SK-N-SH (cell line): ENCODE results near the gene ATP6V0C. TPM values are rescaled to one million over a fixed set of nuclear protein-coding genes. Genes with fewer than 3 reads are reported as not detected.

ENCODE experiments used
- CTCF ChIA-PET: fragments of 300-600, 350-600 bp; formaldehyde crosslinking; extraction: SDS; loops from one replicate; lab custom pipeline; 2021; lab: Yijun Ruan, JAX
- POLR2A ChIA-PET: fragments of 350-600 bp; sonication (Branson Sonifier 250); formaldehyde crosslinking; extraction: SDS; loops from one replicate; lab custom pipeline; 2020; ENCODE audit warnings: antibody characterized with exemption, inconsistent platforms; lab: Yijun Ruan, JAX
- DNase-seq: peaks from one replicate; pipeline ENCODE4 v3.0.0; 2012
- H2AFZ ChIP-seq: fragments of 200-600 bp; sonication (generic); 2 replicates; pipeline ENCODE4 v1.8.1; 2016; ENCODE audit warnings: antibody characterized with exemption, mild to moderate bottlenecking, low read depth
- H3F3A ChIP-seq: fragments of 200-600 bp; sonication (generic); replicated peaks from 2 replicates; pipeline ENCODE3; 2016; ENCODE audit warnings: antibody characterized with exemption, mild to moderate bottlenecking; ENCODE audit not compliant: insufficient read depth
- H3K27ac ChIP-seq, 2 experiments: fragments of 200-500 bp in 1 of 2; fragments of 200-600 bp in 1 of 2; sonication (Bioruptor generic) in 1 of 2; sonication (generic), shearing (Covaris generic) in 1 of 2; 2 replicates each; pipeline versions ENCODE4 v1.5.1 to v1.6.1; 2014 to 2016; ENCODE audit warnings: low read depth in 2 of 2, inconsistent platforms in 1 of 2, low read length in 1 of 2, mild to moderate bottlenecking in 1 of 2, mixed read lengths in 1 of 2
- H3K27me3 ChIP-seq: fragments of 200-600 bp; sonication (generic), shearing (Covaris generic); 2 replicates; pipeline ENCODE4 v1.6.1; 2016; ENCODE audit warnings: mixed run types; ENCODE audit not compliant: insufficient read depth
- H3K36me3 ChIP-seq, 2 experiments: fragments of 200-500 bp in 1 of 2; fragments of 200-600 bp in 1 of 2; sonication (Bioruptor generic) in 1 of 2; sonication (generic) in 1 of 2; replicated peaks in 1 of 2; 2 replicates each; pipeline versions ENCODE3 to v1.5.1; 2014 to 2016; ENCODE audit warnings: low read length in 1 of 2, mild to moderate bottlenecking in 1 of 2; ENCODE audit not compliant: insufficient read depth in 2 of 2, control insufficient read depth in 1 of 2
- H3K4me1 ChIP-seq, 2 experiments: fragments of 200-500 bp in 1 of 2; fragments of 200-600 bp in 1 of 2; sonication (Bioruptor generic) in 1 of 2; sonication (generic), shearing (Covaris generic) in 1 of 2; 2 replicates each; pipeline versions ENCODE4 v1.5.1 to v1.6.1; 2014 to 2016; ENCODE audit warnings: low read depth in 1 of 2, low read length in 1 of 2, mixed run types in 1 of 2; ENCODE audit not compliant: insufficient read depth in 2 of 2, control insufficient read depth in 1 of 2
- H3K4me2 ChIP-seq: fragments of 200-600 bp; sonication (generic), shearing (Covaris generic); 2 replicates; pipeline ENCODE4 v1.6.1; 2017; ENCODE audit warnings: mixed run types
- H3K4me3 ChIP-seq, 2 experiments: fragments of 200-500 bp in 1 of 2; fragments of 200-600 bp in 1 of 2; sonication (Bioruptor generic) in 1 of 2; sonication (generic), shearing (Covaris generic) in 1 of 2; 2 replicates each; pipeline versions ENCODE4 v1.5.1 to v1.8.1; 2014 to 2016; ENCODE audit warnings: low read depth in 2 of 2, inconsistent platforms in 1 of 2, low read length in 1 of 2, mild to moderate bottlenecking in 1 of 2, mixed read lengths in 1 of 2, moderate library complexity in 1 of 2
- H3K79me2 ChIP-seq: fragments of 200-600 bp; sonication (generic); 2 replicates; pipeline ENCODE4 v1.8.1; 2017; ENCODE audit warnings: mild to moderate bottlenecking; ENCODE audit not compliant: insufficient read depth
- H3K9ac ChIP-seq: fragments of 200-600 bp; sonication (generic); 2 replicates; pipeline ENCODE4 v1.6.1; 2017; ENCODE audit warnings: mixed run types
- H3K9me2 ChIP-seq: fragments of 200-600 bp; sonication (generic); 2 replicates; pipeline ENCODE4 v1.6.1; 2017; ENCODE audit warnings: mixed run types
- H3K9me3 ChIP-seq: fragments of 200-600 bp; sonication (generic); 2 replicates; pipeline ENCODE4 v1.6.1; 2017; ENCODE audit warnings: mixed run types, mild to moderate bottlenecking, moderate library complexity
- H4K20me1 ChIP-seq: fragments of 200-600 bp; sonication (generic); 2 replicates; pipeline ENCODE4 v1.6.1; 2017; ENCODE audit warnings: mild to moderate bottlenecking, mixed run types; ENCODE audit not compliant: insufficient read depth
- CTCF ChIP-seq: fragments of 200-600 bp; sonication (generic); IDR thresholded peaks from 2 replicates; pipeline ENCODE4 v1.6.1; 2017; ENCODE audit warnings: antibody characterized with exemption, mild to moderate bottlenecking, moderate library complexity
- EP300 ChIP-seq, 2 experiments: IDR thresholded peaks; 2 replicates each; pipeline versions ENCODE4 v1.4.0 to v1.6.1; 2012; ENCODE audit warnings: borderline replicate concordance in 1 of 2, low read depth in 1 of 2, low read length in 1 of 2
- EZH2phosphoT487 ChIP-seq: fragments of 200-600 bp; sonication (generic); IDR thresholded peaks from 2 replicates; pipeline ENCODE4 v1.6.1; 2017; ENCODE audit warnings: low read depth, mixed run types, mild to moderate bottlenecking, antibody characterized with exemption, moderate library complexity, borderline replicate concordance
- FOSL2 ChIP-seq: IDR thresholded peaks from 2 replicates; pipeline ENCODE4 v1.4.0; 2012; ENCODE audit warnings: low read depth, mild to moderate bottlenecking, moderate library complexity, borderline replicate concordance
- FOXJ3 ChIP-seq: sonication (generic); formaldehyde crosslinking; IDR thresholded peaks from 2 replicates; pipeline ENCODE4 v1.5.1; 2020; ENCODE audit warnings: mild to moderate bottlenecking, missing genetic modification reagents
- FOXM1 ChIP-seq: IDR thresholded peaks from 2 replicates; pipeline ENCODE4 v1.4.0; 2012; ENCODE audit warnings: low read depth, mild to moderate bottlenecking
- GATA2 ChIP-seq: sonication (generic); formaldehyde crosslinking; IDR thresholded peaks from 2 replicates; pipeline ENCODE4 v1.5.0; 2020; ENCODE audit warnings: mild to moderate bottlenecking, missing genetic modification reagents
- JUND ChIP-seq: IDR thresholded peaks from 2 replicates; pipeline ENCODE4 v1.4.0; 2012
- MAX ChIP-seq: IDR thresholded peaks from 2 replicates; pipeline ENCODE4 v1.4.0; 2012; ENCODE audit warnings: low read depth
- NFIC ChIP-seq: IDR thresholded peaks from 2 replicates; pipeline ENCODE4 v1.4.0; 2012; ENCODE audit warnings: borderline replicate concordance
- NRF1 ChIP-seq: IDR thresholded peaks from 2 replicates; pipeline ENCODE4 v1.6.1; 2012; ENCODE audit warnings: low read depth, mild to moderate bottlenecking, low read length
- RCOR1 ChIP-seq: fragments of 150-350 bp; IDR thresholded peaks from 2 replicates; pipeline ENCODE4 v1.6.1; 2017; ENCODE audit warnings: antibody characterized with exemption, low read length
- REST ChIP-seq: IDR thresholded peaks from 2 replicates; pipeline ENCODE4 v1.6.1; 2012; ENCODE audit warnings: mild to moderate bottlenecking, low read depth, low read length, moderate library complexity
- RXRA ChIP-seq: IDR thresholded peaks from 2 replicates; pipeline ENCODE4 v1.4.0; 2012; ENCODE audit warnings: low read depth, mild to moderate bottlenecking, borderline replicate concordance
- SIN3A ChIP-seq: IDR thresholded peaks from 2 replicates; pipeline ENCODE4 v1.6.1; 2012; ENCODE audit warnings: low read depth, mild to moderate bottlenecking, low read length, moderate library complexity, borderline replicate concordance
- TCF12 ChIP-seq: IDR thresholded peaks from 2 replicates; pipeline ENCODE4 v1.4.0; 2012
- TEAD4 ChIP-seq: IDR thresholded peaks from 2 replicates; pipeline ENCODE4 v1.4.0; 2012; ENCODE audit warnings: mild to moderate bottlenecking, borderline replicate concordance; ENCODE audit not compliant: insufficient read depth
- YY1 ChIP-seq: IDR thresholded peaks from 2 replicates; pipeline ENCODE4 v1.4.0; 2012; ENCODE audit warnings: low read depth, mild to moderate bottlenecking
- WGBS: methylation state at CpG from one replicate; pipeline ENCODE4 v1.1.6; 2017; ENCODE audit warnings: low lambda C conversion rate; 5-methylcytosine and 5-hydroxymethylcytosine counted together
- polyA plus RNA-seq, 3 experiments: library from polyadenylated mRNA; depleted of rRNA; stranded (reverse); fragments of >200 nt; gene quantifications; 2 replicates each; pipeline ENCODE4 v1.2.3, GENCODE V29; 2012
- TF ChIP-seq, protein P1 (sequence below): IDR thresholded peaks from 2 replicates; pipeline ENCODE4 v1.4.0; 2012; ENCODE audit warnings: low read depth, borderline replicate concordance

ATP6V0C gene
- polyA plus RNA-seq, 1 of the 3 experiments (the other 2 are of a cell fraction), result 80.1 TPM

GRCh38 chr16:2530629-2531318 is 17.0 kb downstream of the ATP6V0C start:
- WGBS, result 92% methylated on average over 2 of the region's 14 CpGs
- POLR2A ChIA-PET, result interaction anchor here (0.7 to 2.2 kb wide), 2 partner anchors 10 to 376 kb away, joined by 3 to 15 read pairs; partner anchors contain the start of gene AMDHD2
- no peaks in the 10 kb centered on the region for H4K20me1 ChIP-seq
- H3K4me1 ChIP-seq, result peaks cover 0 to 8% of the 10 kb centered on the region in 2 experiments; a peak in 2 of 4 replicates
- H3K36me3 ChIP-seq, result peaks cover under 1 to 18% of the 10 kb centered on the region in 2 experiments
- H3K79me2 ChIP-seq, result no peaks in the 10 kb centered on the region
- CTCF ChIA-PET, result interaction anchor here (0.6 to 1.0 kb wide), 3 partner anchors 11 to 100 kb away, joined by 3 to 5 read pairs (median 3); partner anchors contain the start of gene AMDHD2
- H3F3A ChIP-seq, result peaks cover 18% of the 10 kb centered on the region
- H3K27me3 ChIP-seq, result no peaks in the 10 kb centered on the region
- no peaks in the 10 kb centered on the region for H3K9me3 ChIP-seq
- peak overlapping the region; percentile 95 for H3K4me2 ChIP-seq
- no peak for TF ChIP-seq EZH2phosphoT487
- TF ChIP-seq RXRA, result no peak
- TF ChIP-seq TCF12, result no peak
- no peak for TF ChIP-seq FOXM1
- TF ChIP-seq GATA2 (CRISPR knock-in tag), result no peak
- TF ChIP-seq RCOR1, result no peak
- TF ChIP-seq NFIC, result no peak
- TF ChIP-seq MAX, result no peak
- TF ChIP-seq FOXJ3 (CRISPR knock-in tag), result no peak
- no peak for TF ChIP-seq SIN3A
- no peak for TF ChIP-seq NRF1
- no peak for TF ChIP-seq EP300 (IDR thresholded peaks at IDR 0.05; ENCODE audit: borderline replicate concordance in 1 of 2, low read depth in 1 of 2, low read length in 1 of 2)
- TF ChIP-seq TEAD4, result no peak
- no peak for TF ChIP-seq FOSL2
- TF ChIP-seq CTCF, result no peak
- no peak for TF ChIP-seq YY1
- TF ChIP-seq, protein P1, sequence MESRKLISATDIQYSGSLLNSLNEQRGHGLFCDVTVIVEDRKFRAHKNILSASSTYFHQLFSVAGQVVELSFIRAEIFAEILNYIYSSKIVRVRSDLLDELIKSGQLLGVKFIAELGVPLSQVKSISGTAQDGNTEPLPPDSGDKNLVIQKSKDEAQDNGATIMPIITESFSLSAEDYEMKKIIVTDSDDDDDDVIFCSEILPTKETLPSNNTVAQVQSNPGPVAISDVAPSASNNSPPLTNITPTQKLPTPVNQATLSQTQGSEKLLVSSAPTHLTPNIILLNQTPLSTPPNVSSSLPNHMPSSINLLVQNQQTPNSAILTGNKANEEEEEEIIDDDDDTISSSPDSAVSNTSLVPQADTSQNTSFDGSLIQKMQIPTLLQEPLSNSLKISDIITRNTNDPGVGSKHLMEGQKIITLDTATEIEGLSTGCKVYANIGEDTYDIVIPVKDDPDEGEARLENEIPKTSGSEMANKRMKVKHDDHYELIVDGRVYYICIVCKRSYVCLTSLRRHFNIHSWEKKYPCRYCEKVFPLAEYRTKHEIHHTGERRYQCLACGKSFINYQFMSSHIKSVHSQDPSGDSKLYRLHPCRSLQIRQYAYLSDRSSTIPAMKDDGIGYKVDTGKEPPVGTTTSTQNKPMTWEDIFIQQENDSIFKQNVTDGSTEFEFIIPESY, result no peak
- no peak for TF ChIP-seq REST
- no peak for TF ChIP-seq JUND
- H2AFZ ChIP-seq, result no peak overlapping the region
- peak overlapping the region; percentile 67 to 81; a peak in 3 of 4 replicates for H3K27ac ChIP-seq
- H3K9ac ChIP-seq, result peak overlapping the region; percentile 63; the same call in 1 of the 2 replicates
- H3K9me2 ChIP-seq, result no peaks in the 10 kb centered on the region
- peak; percentile 46 for DNase-seq
- no peak overlapping the region; a peak in 1 of 4 replicates for H3K4me3 ChIP-seq
